ENCODE measurements around the gene C9orf50. TPM values are rescaled to one million over a fixed set of nuclear protein-coding genes. Genes with fewer than 3 reads are reported as not detected.

The C9orf50 gene
- total and polyA plus RNA-seq, 2 donors (not counting 1 experiment from before 2014, with no cell fraction given) = not detected

GRCh38 chr9:129575818-129576217, 45.1 kb downstream of the C9orf50 start:
- no peaks in the 10 kb centered on the region for H3K9me3 Mint-ChIP-seq (ENCODE audit: insufficient read depth)
- intact Hi-C loops (cut with micrococcal nuclease) = no loop called here
- Histone ChIP-seq H3K9ac (ENCODE audit: low read length) (no peak overlapping the region), H3K27me3 (replicated peaks in 1 of 4; ENCODE audit: control extremely low read depth in 1 of 4, control insufficient read depth in 3 of 4, insufficient read depth in 4 of 4, low read length in 3 of 4) (peaks cover 0 to 13% (median under 1%) of the 10 kb centered on the region in 4 experiments), H3K27ac (ENCODE audit: low read length in 2 of 2) (no peak overlapping the region), H3K4me2 (replicated peaks; ENCODE audit: low read depth, low read length, poor library complexity, severe bottlenecking) (no peak overlapping the region), H3K79me2 (ENCODE audit: control insufficient read depth, insufficient read depth, low read length) (no peaks in the 10 kb centered on the region), H3K4me3 (ENCODE audit: control extremely low read depth in 1 of 5, extremely low read depth in 1 of 5, insufficient read depth in 1 of 5, low read depth in 2 of 5, low read length in 4 of 5) (no peak overlapping the region), H3K9me3 (ENCODE audit: control extremely low read depth in 1 of 3, control insufficient read depth in 2 of 3, insufficient read depth in 1 of 3, low read length in 2 of 3) (peaks cover 0 to 8% (median 0%) of the 10 kb centered on the region in 3 donors), H4K20me1 (ENCODE audit: control insufficient read depth, insufficient read depth, low read length, poor library complexity, severe bottlenecking) (no peaks in the 10 kb centered on the region), H3K36me3 (replicated peaks in 1 of 2; ENCODE audit: control extremely low read depth in 1 of 2, control insufficient read depth in 1 of 2, extremely low read depth in 1 of 2, insufficient read depth in 2 of 2, low read length in 1 of 2) (no peaks in the 10 kb centered on the region), H3K4me1 (ENCODE audit: control insufficient read depth in 2 of 2, insufficient read depth in 2 of 2, low read length in 2 of 2) (peaks cover 14 to 15% of the 10 kb centered on the region in 2 donors), H2AFZ (ENCODE audit: insufficient read depth, low read depth, low read length, poor library complexity, severe bottlenecking) (no peak overlapping the region)
- CTCF ChIA-PET = no interaction called here
- no peak overlapping the region for H3K4me3 Mint-ChIP-seq
- ATAC-seq (ENCODE audit: low read depth) (no peak), DNase-seq (no peak)
- peaks cover 20% of the 10 kb centered on the region for H3K27me3 Mint-ChIP-seq
- H3K4me1 Mint-ChIP-seq = peaks cover 17% of the 10 kb centered on the region
- TF ChIP-seq EZH2 (IDR thresholded peaks at IDR 0.05; ENCODE audit: borderline replicate concordance, insufficient read depth, low read depth, low read length, poor library complexity, severe bottlenecking) (no peak), CTCF (IDR thresholded peaks at IDR 0.05) (no peak)
- no peak overlapping the region for H3K27ac Mint-ChIP-seq
- WGBS (ENCODE audit: insufficient coverage) = 90% methylated on average over 9 of the region's 9 CpGs
- POLR2A ChIA-PET = interaction anchor here (0.6 kb wide), 1 partner anchor 10 kb away, joined by 6 read pairs; no protein-coding TSS in a partner anchor

- Histone ChIP-seq H4K20me1 (ENCODE audit: control insufficient read depth, insufficient read depth, low read length, poor library complexity, severe bottlenecking) (no peaks in the 10 kb centered on the region), H3K9me3 (ENCODE audit: control extremely low read depth in 1 of 3, control insufficient read depth in 2 of 3, insufficient read depth in 1 of 3, low read length in 2 of 3) (peaks cover 0 to 7% (median 0%) of the 10 kb centered on the region in 3 donors), H3K4me1 (ENCODE audit: control insufficient read depth in 2 of 2, insufficient read depth in 2 of 2, low read length in 2 of 2) (peaks cover 7% of the 10 kb centered on the region in 2 donors), H3K4me2 (replicated peaks; ENCODE audit: low read depth, low read length, poor library complexity, severe bottlenecking) (no peak overlapping the region), H3K9ac (ENCODE audit: low read length) (no peak overlapping the region), H2AFZ (ENCODE audit: insufficient read depth, low read depth, low read length, poor library complexity, severe bottlenecking) (no peak overlapping the region), H3K27ac (ENCODE audit: low read length in 2 of 2) (no peak overlapping the region), H3K79me2 (ENCODE audit: control insufficient read depth, insufficient read depth, low read length) (no peaks in the 10 kb centered on the region), H3K36me3 (replicated peaks in 1 of 2; ENCODE audit: control extremely low read depth in 1 of 2, control insufficient read depth in 1 of 2, extremely low read depth in 1 of 2, insufficient read depth in 2 of 2, low read length in 1 of 2) (no peaks in the 10 kb centered on the region), H3K27me3 (replicated peaks in 1 of 4; ENCODE audit: control extremely low read depth in 1 of 4, control insufficient read depth in 3 of 4, insufficient read depth in 4 of 4, low read length in 3 of 4) (peaks cover 0 to 19% (median 1%) of the 10 kb centered on the region in 4 experiments), H3K4me3 (ENCODE audit: control extremely low read depth in 1 of 5, extremely low read depth in 1 of 5, insufficient read depth in 1 of 5, low read depth in 2 of 5, low read length in 4 of 5) (no peak overlapping the region)
- DNase-seq (no peak), ATAC-seq (ENCODE audit: low read depth) (no peak)
- Mint-ChIP-seq H3K4me3 (no peak overlapping the region), H3K27me3 (peaks cover 24% of the 10 kb centered on the region), H3K4me1 (peaks cover 10% of the 10 kb centered on the region), H3K27ac (no peak overlapping the region), H3K9me3 (ENCODE audit: insufficient read depth) (no peaks in the 10 kb centered on the region)
- WGBS (ENCODE audit: insufficient coverage) = 92% methylated on average over 10 of the region's 13 CpGs
- TF ChIP-seq EZH2 (IDR thresholded peaks at IDR 0.05; ENCODE audit: borderline replicate concordance, insufficient read depth, low read depth, low read length, poor library complexity, severe bottlenecking) (no peak), CTCF (IDR thresholded peaks at IDR 0.05) (no peak)
- POLR2A ChIA-PET = interaction anchor here (0.6 kb wide), 1 partner anchor 11 kb away, joined by 6 read pairs; no protein-coding TSS in a partner anchor
- CTCF ChIA-PET = no interaction called here
- intact Hi-C loops (cut with micrococcal nuclease) = no loop called here
Measured at GRCh38 chr9:129574911-129575585, 45.9 kb downstream of the C9orf50 start.

All from B cell (primary cell).